Measurements from ENCODE around the gene MIX23. TPM values are rescaled to one million over a fixed set of nuclear protein-coding genes. Genes with fewer than 3 reads are reported as not detected.

MIX23 gene
- total RNA-seq, 1 donor from 2014 or later = 33.2 TPM

DNA sequence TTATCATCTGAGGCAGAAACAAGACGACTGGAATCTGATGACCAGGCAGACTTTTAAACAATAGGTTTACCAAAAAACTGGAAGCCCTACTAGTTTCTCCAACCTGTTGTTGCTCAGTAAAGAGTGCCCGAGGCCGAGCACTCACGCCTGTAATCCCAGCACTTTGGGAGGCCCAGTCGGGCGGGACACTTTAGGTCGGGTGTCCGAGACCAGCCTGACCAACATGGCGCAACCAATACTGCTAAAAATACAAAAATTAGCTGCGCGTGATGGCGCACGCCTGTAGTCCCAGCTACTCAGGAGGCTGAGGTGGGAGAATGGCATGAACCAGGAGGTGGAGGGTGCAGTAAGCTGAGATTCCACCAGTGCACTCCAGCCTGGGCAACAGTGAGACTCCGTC lies 33.9 kb upstream of the MIX23 start:
- Mint-ChIP-seq H3K27ac (ENCODE audit: unreplicated experiment) (peak overlapping the region; percentile 100), H3K4me1 (ENCODE audit: unreplicated experiment) (peaks cover 18% of the 10 kb centered on the region), H3K9me3 (ENCODE audit: unreplicated experiment) (no peaks in the 10 kb centered on the region), H3K36me3 (ENCODE audit: low read depth, unreplicated experiment) (no peaks in the 10 kb centered on the region), H3K4me3 (ENCODE audit: unreplicated experiment) (peak overlapping the region; percentile 98), H3K27me3 (ENCODE audit: unreplicated experiment) (peaks cover 6% of the 10 kb centered on the region)
- TF ChIP-seq, protein P1, sequence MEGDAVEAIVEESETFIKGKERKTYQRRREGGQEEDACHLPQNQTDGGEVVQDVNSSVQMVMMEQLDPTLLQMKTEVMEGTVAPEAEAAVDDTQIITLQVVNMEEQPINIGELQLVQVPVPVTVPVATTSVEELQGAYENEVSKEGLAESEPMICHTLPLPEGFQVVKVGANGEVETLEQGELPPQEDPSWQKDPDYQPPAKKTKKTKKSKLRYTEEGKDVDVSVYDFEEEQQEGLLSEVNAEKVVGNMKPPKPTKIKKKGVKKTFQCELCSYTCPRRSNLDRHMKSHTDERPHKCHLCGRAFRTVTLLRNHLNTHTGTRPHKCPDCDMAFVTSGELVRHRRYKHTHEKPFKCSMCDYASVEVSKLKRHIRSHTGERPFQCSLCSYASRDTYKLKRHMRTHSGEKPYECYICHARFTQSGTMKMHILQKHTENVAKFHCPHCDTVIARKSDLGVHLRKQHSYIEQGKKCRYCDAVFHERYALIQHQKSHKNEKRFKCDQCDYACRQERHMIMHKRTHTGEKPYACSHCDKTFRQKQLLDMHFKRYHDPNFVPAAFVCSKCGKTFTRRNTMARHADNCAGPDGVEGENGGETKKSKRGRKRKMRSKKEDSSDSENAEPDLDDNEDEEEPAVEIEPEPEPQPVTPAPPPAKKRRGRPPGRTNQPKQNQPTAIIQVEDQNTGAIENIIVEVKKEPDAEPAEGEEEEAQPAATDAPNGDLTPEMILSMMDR (IDR thresholded peaks at IDR 0.05; ENCODE audit: unreplicated experiment) = no peak
- DNase-seq (ENCODE audit: low spot score) = peak; percentile 3

DNA sequence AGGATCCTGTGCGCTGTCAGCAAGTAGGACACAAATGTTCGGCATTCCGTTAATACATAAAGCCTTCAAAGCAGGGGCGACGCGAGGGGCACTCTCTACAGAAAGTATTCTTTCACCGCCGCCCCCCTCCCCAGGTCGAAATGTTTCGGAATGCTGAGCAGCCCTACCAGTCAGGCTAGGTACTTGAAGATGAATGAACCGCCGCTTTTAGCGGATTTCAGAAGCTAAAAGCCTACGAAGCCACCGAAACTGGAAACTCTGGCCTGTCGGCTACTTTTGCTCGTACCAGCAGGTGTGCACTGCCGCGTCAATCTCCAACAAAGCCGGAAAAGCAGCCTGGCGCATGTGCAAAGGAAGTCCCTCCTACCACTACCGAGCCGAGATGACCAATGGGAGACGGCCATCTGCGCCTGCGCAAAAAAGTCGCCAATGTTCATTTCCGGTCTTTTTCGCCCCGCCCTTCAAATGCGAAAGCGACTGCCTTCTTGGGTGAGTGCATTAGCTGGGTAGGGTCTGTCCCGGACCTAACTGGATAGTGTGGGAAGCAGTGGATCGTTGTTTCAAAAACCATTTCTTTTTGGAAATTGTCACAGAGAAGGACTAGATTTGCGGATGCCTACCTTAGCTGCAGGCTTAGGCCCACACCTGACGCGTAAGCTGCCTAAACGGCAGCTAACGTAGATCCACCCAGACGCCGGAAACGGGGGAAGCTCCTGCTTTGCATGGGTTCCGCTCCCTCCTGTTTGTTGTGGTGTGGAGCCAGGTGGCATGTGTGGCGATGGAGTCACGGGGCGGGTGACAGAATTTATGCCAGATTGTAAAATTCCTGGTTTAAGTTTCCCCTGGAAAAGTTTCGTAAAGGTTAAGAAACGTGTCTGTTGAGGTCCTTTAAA lies 33.0 kb upstream of the MIX23 start, which contains the start of gene WDR5B:
Gene WDR5B, minus strand, starts transcription at position 301 of the 893 bp plus-strand sequence. CDS start 534 bp downstream, outside the sequence.
- H3K36me3 Mint-ChIP-seq (ENCODE audit: low read depth, unreplicated experiment) = no peaks in the 10 kb centered on the region
- peaks cover 18% of the 10 kb centered on the region for H3K4me1 Mint-ChIP-seq (ENCODE audit: unreplicated experiment)
- TF ChIP-seq, protein P1 (IDR thresholded peaks at IDR 0.05; ENCODE audit: unreplicated experiment) = no peak
- peaks cover 6% of the 10 kb centered on the region for H3K27me3 Mint-ChIP-seq (ENCODE audit: unreplicated experiment)
- H3K9me3 Mint-ChIP-seq (ENCODE audit: unreplicated experiment) = no peaks in the 10 kb centered on the region
- peak within 1 kb of the TSS; percentile 98 for H3K4me3 Mint-ChIP-seq (ENCODE audit: unreplicated experiment)
- peak; percentile 97 for DNase-seq (ENCODE audit: low spot score)
- peak within 1 kb of the TSS; percentile 100 for H3K27ac Mint-ChIP-seq (ENCODE audit: unreplicated experiment)

DNA sequence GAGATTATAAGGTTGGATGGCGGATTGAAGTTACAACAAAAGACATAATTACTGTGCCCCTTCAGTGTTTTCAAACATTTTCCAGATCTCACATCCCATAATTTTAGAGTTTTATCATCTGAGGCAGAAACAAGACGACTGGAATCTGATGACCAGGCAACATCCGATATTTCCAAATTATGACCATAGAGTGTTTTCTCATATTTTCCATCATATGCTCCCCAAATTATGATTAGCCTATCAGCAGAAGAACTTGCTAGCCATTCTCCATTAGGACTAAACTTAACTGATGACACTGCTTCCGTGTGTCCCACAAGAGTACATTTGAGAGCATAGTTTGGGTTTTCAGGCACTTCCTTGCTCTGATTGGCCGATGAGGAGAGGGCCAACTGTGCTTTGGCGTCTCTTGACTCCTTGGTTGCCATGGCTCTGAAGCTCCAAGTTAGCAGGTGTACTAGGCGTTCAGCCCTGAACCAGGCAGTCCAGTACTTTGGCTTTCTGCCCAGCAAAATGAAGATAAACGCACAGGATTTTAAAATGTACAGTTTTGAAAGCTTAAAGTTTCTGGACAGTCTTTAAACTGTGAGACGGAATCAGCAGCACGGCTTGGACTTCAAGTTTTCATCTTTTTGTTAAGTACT lies 32.2 kb upstream of the MIX23 start:
- Mint-ChIP-seq H3K27me3 (ENCODE audit: unreplicated experiment) (peaks cover 6% of the 10 kb centered on the region), H3K9me3 (ENCODE audit: unreplicated experiment) (no peaks in the 10 kb centered on the region), H3K4me1 (ENCODE audit: unreplicated experiment) (peaks cover 18% of the 10 kb centered on the region), H3K36me3 (ENCODE audit: low read depth, unreplicated experiment) (no peaks in the 10 kb centered on the region), H3K27ac (ENCODE audit: unreplicated experiment) (peak overlapping the region; percentile 100), H3K4me3 (ENCODE audit: unreplicated experiment) (peak overlapping the region; percentile 98)
- peak; percentile 27 for DNase-seq (ENCODE audit: low spot score)
- TF ChIP-seq, protein P1 (IDR thresholded peaks at IDR 0.05; ENCODE audit: unreplicated experiment) = no peak

DNA sequence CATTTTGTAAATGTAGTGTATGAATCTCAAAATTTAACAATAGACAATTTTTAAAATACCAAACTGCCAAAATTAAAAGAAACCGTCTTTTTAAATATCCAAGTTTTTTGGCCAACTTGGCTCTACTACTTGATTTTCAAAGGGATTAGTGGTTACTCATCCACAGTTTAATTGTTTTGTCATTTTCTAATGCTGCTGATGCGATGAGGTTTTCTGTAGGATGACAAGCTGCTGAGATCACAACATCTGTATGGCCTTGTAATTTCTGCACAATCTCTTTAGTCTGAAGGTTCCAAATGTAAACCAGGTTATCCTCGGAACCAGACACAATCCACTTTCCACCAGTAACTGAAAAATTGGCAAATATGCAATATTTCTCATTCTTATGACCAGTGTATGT lies 31.4 kb upstream of the MIX23 start:
- H3K27me3 Mint-ChIP-seq (ENCODE audit: unreplicated experiment) = peaks cover 6% of the 10 kb centered on the region
- TF ChIP-seq, protein P1 (IDR thresholded peaks at IDR 0.05; ENCODE audit: unreplicated experiment) = no peak
- no peaks in the 10 kb centered on the region for H3K9me3 Mint-ChIP-seq (ENCODE audit: unreplicated experiment)

More for the DNA sequence above, 31.4 kb upstream of the MIX23 start:
- Mint-ChIP-seq H3K4me1 (ENCODE audit: unreplicated experiment) (peaks cover 18% of the 10 kb centered on the region), H3K36me3 (ENCODE audit: low read depth, unreplicated experiment) (no peaks in the 10 kb centered on the region), H3K27ac (ENCODE audit: unreplicated experiment) (no peak overlapping the region), H3K4me3 (ENCODE audit: unreplicated experiment) (peak overlapping the region; percentile 98)
- no peak for DNase-seq (ENCODE audit: low spot score)
